Activated CD8-positive, alpha-beta memory T cell treated with anti-CD3 and anti-CD28 coated beads for 1 hour (primary cell): ENCODE measurements around the gene SFRP4.
"Not testable (repeated sequence)": the region's sequence is repeated elsewhere in the genome, so short reads cannot be mapped to it uniquely, and the experiment has no call there.

Experiments used
- DNase-seq, 2 donors: peaks; one replicate each; pipeline ENCODE4 v3.0.0-alpha.2; 2020; ENCODE audit warnings: low read depth in 1 of 2; ENCODE audit errors: extremely low read depth in 1 of 2

SFRP4 gene

DNA sequence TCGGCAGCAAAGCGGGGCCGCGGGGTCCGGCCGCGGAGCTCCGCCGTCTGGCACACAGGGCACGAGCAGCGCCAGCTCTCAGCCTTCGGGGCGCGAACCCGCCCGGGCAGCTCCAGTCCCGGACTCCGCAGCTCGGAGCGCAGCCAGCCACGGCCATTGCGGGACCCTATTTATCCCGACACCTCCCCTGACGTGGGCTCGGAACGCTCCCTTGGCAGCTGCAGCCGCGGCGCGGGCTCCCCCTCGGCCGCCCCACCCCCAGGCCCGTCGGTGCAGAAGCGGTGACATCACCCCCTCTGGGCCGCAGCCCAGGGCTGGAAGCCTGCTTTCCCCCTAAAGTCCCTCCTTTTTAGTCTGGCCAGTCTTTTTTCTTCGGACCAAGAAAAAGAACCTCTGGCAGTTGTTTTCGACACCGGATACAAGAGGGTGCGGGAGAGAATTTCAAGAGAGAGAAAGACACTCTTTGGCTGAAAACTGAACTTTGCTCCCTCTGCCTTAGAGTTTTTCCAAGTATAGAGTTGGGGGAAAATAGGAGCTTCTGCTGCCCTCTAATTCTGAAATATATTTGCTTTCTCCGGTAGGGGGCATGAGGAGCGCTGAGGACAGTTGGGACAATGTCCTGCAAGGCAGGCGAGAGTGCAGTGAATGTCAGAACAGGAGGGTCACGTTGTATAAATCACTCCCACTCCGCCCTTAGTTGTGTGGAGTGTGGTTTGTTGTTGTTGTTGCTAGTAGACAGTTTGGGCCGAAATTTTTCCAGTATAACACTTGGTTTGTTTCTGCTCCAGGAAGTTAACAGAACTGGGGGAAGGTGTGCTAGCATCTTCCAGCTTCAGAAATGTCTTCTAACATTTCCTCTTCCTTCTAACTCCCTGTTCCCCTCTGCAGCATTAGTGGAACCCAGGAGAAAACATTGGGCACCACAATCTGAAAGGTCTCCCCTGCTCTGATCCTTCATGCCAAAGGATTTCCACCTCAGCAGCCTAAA lies at the start of gene SFRP4:
TSS of gene SFRP4 (minus strand) at position 145 of the 988 bp plus-strand sequence. CDS start 280 bp downstream, outside the sequence.
- DNase-seq, result no peak

GRCh38 chr7:37964196-37964595 lies 47.6 kb upstream of the SFRP4 start:
- no peak for DNase-seq

GRCh38 chr7:37961251-37961650 lies 44.6 kb upstream of the SFRP4 start:
- no peak for DNase-seq

DNA sequence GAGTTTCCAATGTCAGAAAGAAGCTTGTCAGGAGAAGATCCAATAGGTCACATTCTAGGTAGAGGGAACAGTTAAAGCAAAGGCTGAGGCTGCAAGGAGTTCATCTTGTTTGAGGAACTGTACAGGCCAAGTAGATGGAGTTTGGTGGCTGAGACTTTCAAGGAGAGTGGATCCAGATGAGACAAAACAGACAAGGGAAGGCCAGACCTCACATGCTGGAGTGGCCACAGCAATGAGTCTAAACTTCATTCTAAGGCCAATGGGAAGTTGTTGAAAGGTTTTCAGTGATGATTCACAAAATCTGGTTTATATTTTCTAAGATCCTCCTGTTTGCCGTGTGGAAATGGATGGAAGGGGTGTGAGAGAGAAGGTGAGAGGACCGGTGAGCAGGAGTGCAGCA lies 43.9 kb upstream of the SFRP4 start:
- DNase-seq, result no peak

GRCh38 chr7:37957221-37957970 lies 40.8 kb upstream of the SFRP4 start:
- no peak for DNase-seq

DNA sequence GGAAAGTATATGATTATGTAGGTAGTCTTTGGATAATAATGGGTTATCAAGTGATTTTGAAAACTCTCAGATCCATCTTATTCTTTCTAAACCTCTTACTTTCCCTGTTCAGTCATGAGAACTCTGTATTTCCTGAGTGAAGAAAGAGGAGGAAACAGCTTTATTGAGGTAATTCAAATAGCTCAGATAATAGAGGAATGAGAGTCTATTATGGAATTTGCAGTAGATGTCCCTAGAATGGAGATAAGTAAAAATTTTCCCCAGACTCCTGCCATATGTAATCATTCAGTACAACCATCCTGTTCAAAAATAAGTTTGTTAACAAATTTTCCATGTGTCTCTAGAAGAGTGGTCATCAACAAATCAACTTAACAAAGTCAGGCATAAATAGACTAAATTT lies 40.2 kb upstream of the SFRP4 start:
- no peak for DNase-seq

DNA sequence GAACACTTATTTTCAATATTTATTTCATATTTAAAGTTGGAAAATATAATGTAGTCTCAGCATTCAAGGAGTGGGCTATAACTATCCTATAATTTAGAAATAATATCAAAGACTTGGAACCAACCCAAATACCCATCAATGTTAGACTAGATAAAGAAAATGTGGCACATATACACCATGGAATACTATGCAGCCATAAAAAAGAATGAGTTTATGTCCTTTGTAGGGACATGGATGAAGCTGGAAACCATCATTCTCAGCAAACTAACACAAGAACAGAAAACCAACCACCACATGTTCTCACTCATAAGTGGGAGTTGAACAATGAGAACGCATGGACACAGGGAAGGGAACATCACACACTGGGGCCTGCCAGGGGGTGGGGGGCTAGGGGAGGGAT lies 37.6 kb upstream of the SFRP4 start:
- not testable (repeated sequence) for DNase-seq

DNA sequence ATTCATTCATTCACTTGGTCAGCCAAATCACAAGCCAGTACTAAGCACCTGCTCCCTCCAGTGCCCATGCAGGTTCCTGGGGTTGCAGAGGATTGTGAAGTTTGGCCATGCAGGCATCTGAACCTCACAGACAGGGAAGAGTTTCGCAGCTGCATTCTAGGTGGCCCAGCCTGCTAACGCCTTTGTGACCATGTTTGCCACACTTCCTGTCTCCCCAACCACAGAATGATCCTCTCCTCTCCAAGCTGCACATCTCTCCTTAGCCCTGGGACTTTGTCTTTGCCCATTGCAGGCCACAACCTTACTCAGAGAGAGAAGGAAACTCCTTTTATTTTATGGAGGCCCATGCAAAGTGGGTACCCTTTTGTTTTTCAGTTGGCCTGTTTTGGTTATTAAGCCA lies 35.6 kb upstream of the SFRP4 start:
- DNase-seq, result no peak

DNA sequence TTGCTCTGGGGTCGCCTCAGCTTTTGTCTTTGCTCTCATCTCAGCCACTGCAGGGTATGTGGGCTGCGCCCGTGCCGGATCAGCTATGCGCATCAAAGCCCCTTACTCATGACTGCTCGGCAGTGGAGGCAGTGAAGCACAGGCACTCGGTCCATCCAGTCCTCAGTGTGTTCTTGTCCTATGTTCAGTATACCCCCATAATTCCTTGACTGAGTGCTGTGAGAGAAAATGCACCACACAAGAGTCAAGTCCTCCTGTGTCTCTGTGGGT lies 31.3 kb upstream of the SFRP4 start:
- DNase-seq, result no peak

- DNase-seq, result no peak
These were observed 30.7 kb upstream of the SFRP4 start for GRCh38 chr7:37947138-37947940.

GRCh38 chr7:37945336-37945735 lies 28.7 kb upstream of the SFRP4 start:
- DNase-seq, result no peak

- no peak for DNase-seq
These were observed 28.1 kb upstream of the SFRP4 start for GRCh38 chr7:37944737-37945054.

GRCh38 chr7:37943905-37944736 lies 27.5 kb upstream of the SFRP4 start:
- no peak for DNase-seq

- DNase-seq, result no peak
These were observed 26.5 kb upstream of the SFRP4 start for GRCh38 chr7:37942934-37943610.

DNA sequence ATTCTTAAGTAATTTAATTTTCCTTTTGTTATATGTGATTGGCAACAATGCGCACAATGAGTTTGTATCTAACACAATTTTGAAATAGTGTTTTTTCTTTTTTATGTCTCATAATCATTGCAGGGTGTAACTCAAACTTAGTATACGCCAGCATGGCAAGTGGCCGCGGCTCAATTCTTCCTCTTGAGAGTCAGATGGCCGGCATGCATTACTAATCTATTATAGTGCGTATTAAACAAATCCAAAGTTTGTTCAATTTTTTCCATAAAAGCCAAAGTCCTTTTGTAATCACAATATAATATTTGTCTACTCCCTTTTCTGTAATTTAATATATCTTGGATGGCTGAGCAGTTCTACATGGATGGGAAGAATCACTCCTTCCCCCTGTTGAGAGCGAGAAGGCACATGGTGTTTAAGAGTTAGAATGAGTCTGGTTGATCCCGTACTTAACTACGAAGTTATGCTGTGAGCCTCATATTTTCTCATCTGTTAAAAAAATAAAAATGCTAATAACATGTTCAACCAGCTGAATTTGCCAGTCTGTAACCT lies 16.5 kb upstream of the SFRP4 start:
- DNase-seq, result no peak

DNA sequence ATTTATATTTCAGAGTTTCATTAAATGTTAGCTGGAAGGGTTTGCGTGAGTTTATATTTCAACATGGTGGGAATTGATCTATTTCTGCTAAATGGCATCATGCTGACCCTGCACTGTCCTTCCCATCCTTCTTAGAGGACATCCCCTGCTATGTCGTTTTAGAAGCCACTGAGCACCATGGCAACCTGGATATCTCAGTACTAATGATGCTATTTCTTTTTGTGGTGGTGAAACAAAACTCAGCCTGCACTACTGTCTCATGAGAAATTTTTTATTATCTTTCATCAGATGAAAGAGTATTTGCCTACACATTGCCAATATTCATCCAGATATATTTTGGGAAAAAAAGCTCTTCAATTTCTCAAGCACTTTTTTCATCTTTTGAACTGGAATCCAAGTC lies 15.9 kb upstream of the SFRP4 start:
- no peak for DNase-seq

DNA sequence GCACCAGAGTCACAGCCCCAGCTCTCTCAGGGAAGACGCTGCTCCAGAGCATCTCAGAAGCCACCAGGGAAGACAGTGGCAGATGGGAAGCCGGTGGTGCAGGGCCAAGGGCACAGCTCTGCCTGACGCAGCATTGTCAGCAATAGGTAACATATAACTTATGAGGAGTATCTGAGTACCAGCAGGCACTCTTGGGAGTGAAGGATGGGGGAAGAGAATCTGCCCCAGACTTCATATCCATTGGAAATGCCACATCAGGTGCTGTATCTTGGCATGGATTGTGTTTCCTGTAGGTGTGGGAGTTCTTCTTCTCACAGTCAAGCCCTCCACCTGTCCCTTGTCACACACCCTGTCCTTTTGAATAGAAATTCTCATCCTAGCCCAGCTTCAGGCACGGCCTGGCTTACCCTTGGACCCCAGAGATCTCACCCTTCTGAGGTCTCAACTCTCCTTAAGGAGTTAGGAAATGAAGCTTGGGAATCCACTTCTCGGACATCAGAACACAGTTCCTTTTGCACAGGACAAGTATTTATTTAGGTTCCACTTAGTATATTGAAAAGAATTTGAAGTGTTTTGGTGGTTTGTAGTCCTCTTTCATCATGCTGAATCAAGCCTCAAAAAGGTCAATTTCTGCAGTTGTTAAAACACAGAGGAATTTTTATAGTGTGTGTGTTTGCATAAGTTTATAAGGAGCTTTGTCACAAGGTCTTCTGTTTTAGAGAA lies 13.8 kb upstream of the SFRP4 start:
- no peak for DNase-seq

- DNase-seq, result no peak
These were observed 12.3 kb upstream of the SFRP4 start for GRCh38 chr7:37928878-37929277.

GRCh38 chr7:37927773-37928444 lies 11.3 kb upstream of the SFRP4 start:
- DNase-seq, result no peak
